Measurements from ENCODE around the gene ACTRT1. TPM values are rescaled to one million over a fixed set of nuclear protein-coding genes. Genes with fewer than 3 reads are reported as not detected.

The ACTRT1 gene
- total RNA-seq, 1 donor from 2014 or later, result not detected

- H3K4me1 Mint-ChIP-seq (ENCODE audit: low read depth, unreplicated experiment), result peaks cover 5% of the 10 kb centered on the region
- no peaks in the 10 kb centered on the region for H3K27me3 Mint-ChIP-seq (ENCODE audit: low read depth, unreplicated experiment)
- peak overlapping the region; percentile 88 for H3K27ac Mint-ChIP-seq (ENCODE audit: unreplicated experiment)
- Histone ChIP-seq H3K27me3 (ENCODE audit: insufficient read depth, low read length) (no peaks in the 10 kb centered on the region), H3K9me3 (ENCODE audit: insufficient read depth, low read depth, low read length) (no peaks in the 10 kb centered on the region), H4K20me1 (ENCODE audit: insufficient read depth, low read length) (no peaks in the 10 kb centered on the region), H3K79me2 (ENCODE audit: insufficient read depth, low read length) (no peaks in the 10 kb centered on the region), H3K36me3 (ENCODE audit: insufficient read depth, low read length) (no peaks in the 10 kb centered on the region), H3K4me3 (ENCODE audit: insufficient read depth, low read depth, low read length) (no peak overlapping the region), H3K4me1 (ENCODE audit: insufficient read depth, low read length) (peaks cover 4% of the 10 kb centered on the region), H2AFZ (ENCODE audit: low read depth, low read length) (no peak overlapping the region), H3K4me2 (ENCODE audit: low read length) (peak overlapping the region; percentile 50), H3K27ac (ENCODE audit: low read depth, low read length) (peak overlapping the region; percentile 50), H3K9ac (ENCODE audit: low read length) (no peak overlapping the region)
- H3K36me3 Mint-ChIP-seq (ENCODE audit: low read depth, unreplicated experiment), result no peaks in the 10 kb centered on the region
- H3K4me3 Mint-ChIP-seq (ENCODE audit: unreplicated experiment), result no peak overlapping the region
- FAIRE-seq, result peak; percentile 60
- DNase-seq (ENCODE audit: low read depth), result peak; percentile 22
- peaks cover 2% of the 10 kb centered on the region for H3K9me3 Mint-ChIP-seq (ENCODE audit: unreplicated experiment)
- no peak for TF ChIP-seq EZH2 (IDR thresholded peaks at IDR 0.05; ENCODE audit: insufficient read depth, low read length)
- TF ChIP-seq, protein P1, sequence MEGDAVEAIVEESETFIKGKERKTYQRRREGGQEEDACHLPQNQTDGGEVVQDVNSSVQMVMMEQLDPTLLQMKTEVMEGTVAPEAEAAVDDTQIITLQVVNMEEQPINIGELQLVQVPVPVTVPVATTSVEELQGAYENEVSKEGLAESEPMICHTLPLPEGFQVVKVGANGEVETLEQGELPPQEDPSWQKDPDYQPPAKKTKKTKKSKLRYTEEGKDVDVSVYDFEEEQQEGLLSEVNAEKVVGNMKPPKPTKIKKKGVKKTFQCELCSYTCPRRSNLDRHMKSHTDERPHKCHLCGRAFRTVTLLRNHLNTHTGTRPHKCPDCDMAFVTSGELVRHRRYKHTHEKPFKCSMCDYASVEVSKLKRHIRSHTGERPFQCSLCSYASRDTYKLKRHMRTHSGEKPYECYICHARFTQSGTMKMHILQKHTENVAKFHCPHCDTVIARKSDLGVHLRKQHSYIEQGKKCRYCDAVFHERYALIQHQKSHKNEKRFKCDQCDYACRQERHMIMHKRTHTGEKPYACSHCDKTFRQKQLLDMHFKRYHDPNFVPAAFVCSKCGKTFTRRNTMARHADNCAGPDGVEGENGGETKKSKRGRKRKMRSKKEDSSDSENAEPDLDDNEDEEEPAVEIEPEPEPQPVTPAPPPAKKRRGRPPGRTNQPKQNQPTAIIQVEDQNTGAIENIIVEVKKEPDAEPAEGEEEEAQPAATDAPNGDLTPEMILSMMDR (IDR thresholded peaks at IDR 0.05; ENCODE audit: insufficient read depth, low read depth, low read length), result no peak
Measured at GRCh38 chrX:128020701-128021100, 31.5 kb downstream of the ACTRT1 start.

DNA sequence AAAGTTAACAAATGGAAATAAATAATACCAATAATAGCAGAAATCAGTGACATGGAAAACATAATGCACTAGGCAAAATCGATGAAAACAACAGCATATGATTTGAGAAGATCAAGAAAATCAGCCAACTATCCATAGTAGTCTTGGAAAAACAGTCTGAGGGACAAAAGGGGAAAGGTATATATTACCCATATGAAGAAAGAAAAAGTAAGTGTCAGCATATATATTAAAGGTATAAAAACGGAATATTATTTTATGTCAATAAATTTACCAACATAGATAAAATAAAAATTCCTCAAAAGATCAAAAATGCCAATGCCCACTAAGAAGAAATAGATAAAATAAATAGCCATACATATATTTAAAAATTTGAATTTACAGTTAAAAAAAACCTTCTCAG lies 33.0 kb downstream of the ACTRT1 start:
- no peak overlapping the region for H3K4me3 Mint-ChIP-seq (ENCODE audit: unreplicated experiment)
- Histone ChIP-seq H3K27me3 (ENCODE audit: insufficient read depth, low read length) (no peaks in the 10 kb centered on the region), H4K20me1 (ENCODE audit: insufficient read depth, low read length) (no peaks in the 10 kb centered on the region), H3K9me3 (ENCODE audit: insufficient read depth, low read depth, low read length) (no peaks in the 10 kb centered on the region), H3K4me3 (ENCODE audit: insufficient read depth, low read depth, low read length) (no peak overlapping the region), H3K4me1 (ENCODE audit: insufficient read depth, low read length) (peaks cover 4% of the 10 kb centered on the region), H3K36me3 (ENCODE audit: insufficient read depth, low read length) (no peaks in the 10 kb centered on the region), H3K79me2 (ENCODE audit: insufficient read depth, low read length) (no peaks in the 10 kb centered on the region), H3K4me2 (ENCODE audit: low read length) (no peak overlapping the region), H3K9ac (ENCODE audit: low read length) (no peak overlapping the region), H2AFZ (ENCODE audit: low read depth, low read length) (no peak overlapping the region), H3K27ac (ENCODE audit: low read depth, low read length) (no peak overlapping the region)
- FAIRE-seq (no peak), DNase-seq (ENCODE audit: low read depth) (no peak)
- H3K27ac Mint-ChIP-seq (ENCODE audit: unreplicated experiment), result no peak overlapping the region
- H3K36me3 Mint-ChIP-seq (ENCODE audit: low read depth, unreplicated experiment), result no peaks in the 10 kb centered on the region
- H3K27me3 Mint-ChIP-seq (ENCODE audit: low read depth, unreplicated experiment), result no peaks in the 10 kb centered on the region
- H3K9me3 Mint-ChIP-seq (ENCODE audit: unreplicated experiment), result peaks cover 2% of the 10 kb centered on the region
- peaks cover 5% of the 10 kb centered on the region for H3K4me1 Mint-ChIP-seq (ENCODE audit: low read depth, unreplicated experiment)
- no peak for TF ChIP-seq EZH2 (IDR thresholded peaks at IDR 0.05; ENCODE audit: insufficient read depth, low read length)
- TF ChIP-seq, protein P1 (IDR thresholded peaks at IDR 0.05; ENCODE audit: insufficient read depth, low read depth, low read length), result no peak

GRCh38 chrX:128012015-128012414 lies 40.2 kb downstream of the ACTRT1 start:
- no peaks in the 10 kb centered on the region for H3K4me1 Mint-ChIP-seq (ENCODE audit: low read depth, unreplicated experiment)
- H3K27ac ChIP-seq (ENCODE audit: low read depth, low read length), result no peak overlapping the region
- no peak for TF ChIP-seq EZH2 (IDR thresholded peaks at IDR 0.05; ENCODE audit: insufficient read depth, low read length)
- TF ChIP-seq, protein P1 (IDR thresholded peaks at IDR 0.05; ENCODE audit: insufficient read depth, low read depth, low read length), result no peak
- H3K4me3 ChIP-seq (ENCODE audit: insufficient read depth, low read depth, low read length), result no peak overlapping the region
- no peak overlapping the region for H3K27ac Mint-ChIP-seq (ENCODE audit: unreplicated experiment)
- H3K9me3 ChIP-seq (ENCODE audit: insufficient read depth, low read depth, low read length), result no peaks in the 10 kb centered on the region
- FAIRE-seq (no peak), DNase-seq (ENCODE audit: low read depth) (no peak)
- H4K20me1 ChIP-seq (ENCODE audit: insufficient read depth, low read length), result no peaks in the 10 kb centered on the region
- no peak overlapping the region for H3K4me3 Mint-ChIP-seq (ENCODE audit: unreplicated experiment)
- H3K4me1 ChIP-seq (ENCODE audit: insufficient read depth, low read length), result no peaks in the 10 kb centered on the region
- H3K4me2 ChIP-seq (ENCODE audit: low read length), result no peak overlapping the region
- no peaks in the 10 kb centered on the region for H3K36me3 Mint-ChIP-seq (ENCODE audit: low read depth, unreplicated experiment)
- H3K9me3 Mint-ChIP-seq (ENCODE audit: unreplicated experiment), result no peaks in the 10 kb centered on the region
- H3K9ac ChIP-seq (ENCODE audit: low read length), result no peak overlapping the region
- H2AFZ ChIP-seq (ENCODE audit: low read depth, low read length), result no peak overlapping the region
- H3K36me3 ChIP-seq (ENCODE audit: insufficient read depth, low read length), result no peaks in the 10 kb centered on the region
- H3K79me2 ChIP-seq (ENCODE audit: insufficient read depth, low read length), result no peaks in the 10 kb centered on the region
- no peaks in the 10 kb centered on the region for H3K27me3 Mint-ChIP-seq (ENCODE audit: low read depth, unreplicated experiment)
- no peaks in the 10 kb centered on the region for H3K27me3 ChIP-seq (ENCODE audit: insufficient read depth, low read length)
